EL (cell line): ENCODE data around the gene CALHM3.

ENCODE experiments used
- DNase-seq: peaks from one replicate; pipeline ENCODE4 v3.0.0-alpha.2; 2016

CALHM3 gene

DNA sequence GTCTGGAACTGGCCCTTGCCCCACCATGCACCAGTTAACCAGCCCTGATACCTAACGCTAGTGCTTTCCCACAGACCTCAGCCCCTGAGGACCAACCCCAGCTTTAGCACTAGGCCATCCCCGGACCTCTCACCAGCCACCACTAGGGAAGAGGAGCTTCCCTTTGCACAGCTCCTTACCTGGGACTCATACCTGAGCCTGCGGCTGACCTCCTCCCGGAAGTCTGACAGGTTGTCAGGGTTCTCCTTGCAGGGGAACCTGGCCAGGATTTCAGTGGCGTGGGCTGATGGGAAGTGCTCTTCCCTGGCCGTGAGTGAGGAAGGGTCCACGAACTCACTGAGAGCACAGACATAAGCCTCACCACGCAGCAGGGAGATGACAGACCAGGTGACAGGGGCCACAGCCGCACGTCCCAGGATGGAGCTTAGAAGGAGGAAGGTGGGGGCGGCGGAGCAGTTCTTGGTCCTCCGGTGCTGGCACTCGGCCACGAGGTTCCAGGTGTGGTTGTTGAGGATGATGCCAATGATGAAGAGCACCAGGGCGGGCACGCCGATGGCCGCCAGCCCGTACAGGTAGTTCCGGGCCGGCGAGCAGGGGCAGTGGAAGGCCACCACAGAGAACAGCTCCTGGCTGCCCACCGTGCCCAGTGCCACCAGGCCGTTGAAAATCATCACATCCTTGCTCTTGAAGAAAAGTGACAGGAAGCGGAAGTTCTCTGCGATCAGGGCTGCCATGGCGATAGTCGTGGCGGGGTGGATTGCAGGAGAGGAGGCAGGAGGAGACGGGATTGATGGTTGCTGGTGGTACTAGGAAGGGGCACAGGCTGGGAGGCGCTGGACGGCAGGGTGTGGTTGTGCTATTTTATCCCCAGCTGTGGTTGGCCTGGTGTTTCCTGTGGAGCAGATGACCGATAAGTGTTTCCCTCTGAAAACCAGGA, 29.6 kb downstream of the CALHM3 start:
- no peak for DNase-seq

DNA sequence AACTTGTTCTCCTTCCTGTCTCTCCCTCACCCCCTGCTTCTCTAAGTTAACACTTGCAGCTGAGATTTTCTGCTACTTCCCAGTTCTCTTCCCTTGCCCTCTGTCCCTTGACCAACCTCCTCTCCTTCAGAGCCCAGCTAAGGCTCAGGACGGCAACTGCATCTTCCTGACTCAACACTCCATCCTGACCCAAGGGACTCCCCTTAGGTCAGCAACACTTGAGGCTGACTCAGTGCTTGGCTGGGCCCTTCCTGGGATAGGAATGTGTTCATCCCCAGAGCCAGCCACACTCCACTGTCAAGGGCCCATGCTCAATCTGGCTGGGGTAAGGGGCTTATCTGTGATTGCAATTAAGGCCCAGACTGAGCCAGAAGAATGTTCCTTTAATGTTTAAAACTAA, 30.3 kb downstream of the CALHM3 start:
- DNase-seq: peak; percentile 90

GRCh38 chr10:103447187-103447586, 31.9 kb downstream of the CALHM3 start:
- no peak for DNase-seq

DNA sequence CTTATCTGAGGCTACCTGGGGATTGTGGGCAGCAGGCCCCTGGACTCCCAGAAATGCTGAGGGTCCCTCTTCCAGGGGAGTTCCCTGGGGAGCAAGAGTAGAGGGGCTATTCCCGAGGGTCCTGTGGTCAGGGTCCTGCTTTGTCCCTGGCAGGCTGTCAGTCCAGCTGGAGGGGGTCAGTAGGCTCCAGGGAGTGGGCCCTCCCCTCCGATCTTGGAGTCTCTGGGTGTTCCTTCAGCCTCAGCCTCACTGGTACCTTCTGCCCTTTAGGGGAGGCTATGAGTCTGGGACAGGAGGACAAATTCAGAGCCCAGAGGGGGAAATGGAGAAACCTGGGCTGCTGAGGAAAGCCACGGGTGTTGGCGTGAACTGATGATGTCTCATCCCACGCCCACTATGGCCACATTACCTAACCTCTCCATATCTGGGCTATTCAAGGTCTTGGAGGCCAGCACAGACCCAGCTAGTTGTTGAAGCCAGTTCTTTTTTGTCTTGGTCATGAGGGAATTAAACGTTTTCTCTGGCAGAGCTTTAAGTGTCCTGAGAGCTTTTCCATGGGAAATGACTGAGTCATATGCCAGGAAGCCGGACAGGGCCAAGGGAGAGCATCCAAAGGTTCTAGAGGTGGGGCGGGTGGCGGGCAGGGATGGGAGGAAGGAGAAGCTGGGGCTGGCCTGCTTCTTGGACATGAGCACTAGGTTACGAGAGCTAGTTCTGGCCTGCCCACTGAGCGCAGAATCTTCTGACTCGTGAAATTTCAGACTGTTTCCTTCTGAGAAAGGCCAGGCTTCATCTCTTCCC, 33.1 kb downstream of the CALHM3 start:
- DNase-seq: peak; percentile 76

DNA sequence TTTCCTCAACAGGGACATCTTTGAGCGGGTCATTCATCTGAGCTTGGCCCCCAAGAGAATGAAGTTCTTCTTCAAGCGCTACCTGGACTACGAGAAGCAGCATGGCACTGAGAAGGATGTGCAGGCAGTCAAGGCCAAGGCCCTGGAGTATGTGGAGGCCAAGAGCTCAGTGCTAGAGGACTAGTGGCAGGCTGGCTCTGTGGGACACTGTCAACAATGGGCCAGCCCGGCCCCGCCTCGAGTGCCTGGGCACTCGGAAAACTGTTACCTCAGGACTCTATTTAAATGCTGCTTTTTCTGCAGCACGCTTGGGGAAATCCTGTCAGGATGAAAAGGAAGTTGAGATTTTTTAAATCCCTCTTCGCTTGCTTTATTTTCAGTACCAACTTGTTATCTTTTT, 33.7 kb downstream of the CALHM3 start:
- DNase-seq: no peak

DNA sequence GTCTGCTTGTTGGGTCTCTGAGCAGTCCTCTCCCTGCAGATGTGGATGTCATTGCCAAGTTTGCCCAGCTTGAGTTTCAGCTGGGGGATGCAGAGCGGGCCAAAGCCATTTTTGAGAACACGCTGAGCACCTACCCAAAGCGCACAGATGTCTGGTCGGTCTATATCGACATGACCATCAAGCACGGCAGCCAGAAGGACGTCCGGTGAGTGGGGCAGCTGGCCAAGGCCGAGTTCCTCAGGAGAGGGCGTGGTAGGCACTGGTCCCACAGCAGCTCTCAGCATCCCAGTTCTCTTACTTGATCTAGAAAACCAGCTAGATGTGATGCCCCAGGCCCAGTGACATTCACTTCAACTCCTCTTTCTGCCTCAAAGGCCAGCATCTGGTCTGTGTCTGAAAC, 34.6 kb downstream of the CALHM3 start:
- DNase-seq: no peak

- DNase-seq: no peak
Measured at GRCh38 chr10:103443475-103444185, 35.4 kb downstream of the CALHM3 start.

GRCh38 chr10:103442031-103442461, 37.0 kb downstream of the CALHM3 start:
- DNase-seq: peak; percentile 34

DNA sequence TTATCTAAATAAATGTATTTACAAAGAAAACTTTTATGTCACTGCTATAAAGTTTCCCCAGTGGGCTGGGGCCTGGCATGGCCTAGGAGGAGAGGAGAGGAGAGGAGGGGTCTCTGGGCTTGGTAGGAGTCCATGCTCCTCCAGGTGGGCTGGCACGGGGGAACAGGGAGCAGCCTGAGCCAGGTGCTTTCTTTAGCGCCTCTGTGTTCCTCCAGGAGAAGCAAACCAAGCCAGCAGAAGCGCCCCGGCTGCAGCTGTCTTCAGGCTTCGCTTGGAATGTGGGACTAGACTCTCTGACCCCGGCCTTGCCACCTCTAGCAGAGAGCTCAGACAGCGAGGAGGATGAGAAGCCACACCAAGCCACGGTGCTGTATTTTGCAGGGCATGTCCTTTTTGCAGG, 37.4 kb downstream of the CALHM3 start:
- DNase-seq: no peak

DNA sequence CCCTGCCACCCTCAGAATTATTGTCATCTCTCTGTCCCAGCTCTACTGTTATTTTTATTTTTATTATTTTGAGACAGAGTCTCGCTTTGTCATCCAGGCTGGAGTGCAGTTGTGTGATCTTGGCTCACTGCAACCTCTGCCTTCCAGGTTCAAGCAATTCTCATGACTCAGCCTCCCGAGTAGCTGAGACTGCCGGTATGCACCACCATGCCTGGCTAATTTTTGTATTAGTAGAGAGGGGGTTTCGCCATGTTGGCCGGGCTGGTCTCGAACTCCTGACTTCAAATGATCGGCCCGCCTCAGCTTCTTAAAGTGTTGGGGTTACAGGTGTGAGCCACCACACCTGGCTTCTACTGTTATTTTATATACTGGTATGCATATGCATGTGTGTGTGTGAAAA, 37.8 kb downstream of the CALHM3 start:
- peak; percentile 22 for DNase-seq

DNA sequence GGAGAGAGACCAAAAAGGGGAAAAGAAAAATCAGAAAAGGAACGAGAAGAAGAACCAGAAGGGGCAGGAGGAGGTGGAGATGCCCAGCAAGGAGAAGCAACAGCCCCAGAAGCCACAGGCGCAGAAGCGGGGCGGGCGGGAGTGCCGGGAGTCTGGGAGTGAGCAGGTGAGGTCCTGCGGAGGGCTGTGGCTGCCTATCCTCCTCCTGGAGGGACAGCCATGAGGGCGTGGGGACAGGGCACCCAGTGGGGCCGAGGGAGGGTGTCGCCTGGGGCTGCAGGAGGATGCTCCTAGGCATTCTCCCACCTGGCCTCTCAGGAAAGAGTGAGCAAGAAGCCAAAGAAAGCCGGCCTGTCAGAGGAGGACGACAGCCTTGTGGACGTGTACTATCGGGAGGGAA, 38.6 kb downstream of the CALHM3 start:
- no peak for DNase-seq

GRCh38 chr10:103439776-103440175, 39.3 kb downstream of the CALHM3 start:
- DNase-seq: no peak

GRCh38 chr10:103433858-103434257, 45.2 kb downstream of the CALHM3 start:
- DNase-seq: no peak

- DNase-seq: no peak
Measured at GRCh38 chr10:103431902-103432301, 47.1 kb downstream of the CALHM3 start.

GRCh38 chr10:103429647-103430046, 49.4 kb downstream of the CALHM3 start:
- DNase-seq: no peak

GRCh38 chr10:103428989-103429643, 49.9 kb downstream of the CALHM3 start:
- DNase-seq: no peak

- no peak for DNase-seq
Measured at GRCh38 chr10:103427866-103428265, 51.2 kb downstream of the CALHM3 start.

GRCh38 chr10:103423748-103424147, 55.3 kb downstream of the CALHM3 start:
- no peak for DNase-seq
